NCI-H345 (cell line): ENCODE results near the gene FAM120B.
A peak's percentile ranks its signal among the peaks of the same experiment; 100 is the strongest.

Experiments
- DNase-seq: peaks from one replicate; lab custom pipeline; 2025; lab: John Stamatoyannopoulos, UW

The FAM120B gene

GRCh38 chr6:170420791-170421776, 114.5 kb downstream of the FAM120B start:
- no peak for DNase-seq

DNA sequence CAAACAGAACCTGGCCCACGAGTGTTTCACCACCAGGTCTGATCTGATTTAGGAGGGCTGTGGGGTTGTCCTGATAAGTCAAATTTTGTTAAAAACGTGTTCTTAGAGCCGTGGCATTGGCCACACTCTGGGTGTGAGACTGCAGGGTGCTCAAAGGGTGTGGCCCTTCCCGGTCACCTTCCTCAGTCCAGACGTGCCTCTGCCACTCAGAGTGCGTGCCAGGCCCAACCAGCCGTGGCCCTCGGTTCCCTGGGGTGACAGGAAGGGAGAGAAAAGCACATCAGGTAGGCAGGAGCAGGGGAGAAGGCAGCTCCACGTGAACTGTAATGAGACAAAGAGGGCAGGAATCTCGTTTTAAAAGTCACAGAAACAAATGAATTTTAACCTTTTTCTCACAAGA, 115.4 kb downstream of the FAM120B start:
- DNase-seq, result no peak

GRCh38 chr6:170423030-170423429, 116.5 kb downstream of the FAM120B start:
- DNase-seq, result no peak

- no peak for DNase-seq
These were observed 117.5 kb downstream of the FAM120B start for GRCh38 chr6:170423814-170424603.

DNA sequence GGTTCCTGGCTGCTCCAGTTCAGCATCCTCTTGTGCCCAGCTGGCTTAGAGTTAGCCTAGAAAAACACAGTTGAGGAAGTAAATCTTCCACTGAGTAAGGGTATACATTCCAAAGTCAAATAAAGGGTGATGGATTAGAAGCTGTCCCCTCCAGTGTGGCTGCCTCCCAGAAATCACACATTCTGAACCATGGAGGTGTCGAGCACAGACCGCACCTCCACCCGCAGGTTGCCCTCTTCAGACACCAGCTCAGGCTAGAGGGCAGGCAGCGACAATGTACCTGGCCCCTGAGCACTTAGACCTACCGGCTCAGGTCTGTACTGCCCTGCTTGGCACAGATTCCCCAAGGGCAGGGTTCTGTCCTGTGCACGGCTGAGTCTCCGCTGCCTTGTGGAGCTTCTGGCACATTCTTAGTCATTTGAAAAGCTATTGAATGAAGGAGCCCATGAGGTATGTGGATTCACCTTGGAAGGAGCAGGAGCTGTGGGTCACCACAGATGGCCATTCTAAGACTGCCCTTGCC, 118.1 kb downstream of the FAM120B start:
- DNase-seq, result no peak

- DNase-seq, result no peak
These were observed 122.9 kb downstream of the FAM120B start for GRCh38 chr6:170429450-170429849.

DNA sequence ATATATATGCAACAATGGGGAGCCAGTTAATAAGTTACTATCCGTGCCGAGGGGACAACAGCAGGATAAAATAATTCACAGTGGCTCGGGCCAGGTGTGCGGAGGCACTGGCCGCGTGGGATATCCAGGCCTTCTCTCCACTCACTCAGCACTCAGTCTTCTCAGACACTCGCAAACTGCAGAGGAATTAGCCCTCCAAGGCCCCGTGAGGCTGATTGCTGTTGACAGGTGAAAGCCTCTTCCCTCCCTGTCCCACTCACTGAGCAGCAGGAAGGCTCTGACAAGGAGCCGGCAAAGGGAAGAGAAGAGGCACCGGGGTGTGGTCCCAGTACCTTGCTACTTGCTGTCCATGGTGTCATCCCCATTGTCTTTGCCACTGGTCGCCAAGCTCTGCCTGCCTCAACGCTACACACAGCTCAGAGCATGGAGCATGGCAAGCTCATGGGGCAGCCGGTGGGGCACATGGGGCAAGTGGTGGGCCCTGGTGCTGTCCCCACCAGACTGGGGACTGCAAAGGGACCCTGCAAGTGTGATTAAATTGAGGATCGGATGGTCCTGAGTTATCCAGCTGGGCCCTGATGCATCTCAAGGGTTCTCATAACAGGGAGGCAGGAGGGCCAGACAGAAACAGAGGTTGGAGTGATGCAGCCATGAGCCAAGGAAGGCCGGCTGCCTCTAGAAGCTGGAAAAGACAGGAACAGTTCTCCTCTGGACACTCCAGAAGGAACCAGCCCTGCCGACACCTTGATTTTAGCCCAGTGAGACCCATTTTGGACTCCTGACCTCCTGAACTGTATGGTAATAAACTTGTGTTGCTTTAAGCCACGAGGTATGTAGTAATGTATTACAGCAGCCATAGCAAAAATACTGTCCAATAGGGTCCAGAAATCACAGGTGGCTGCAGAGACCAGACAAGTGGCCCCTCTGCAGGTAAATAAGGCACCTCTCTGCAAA, 126.9 kb downstream of the FAM120B start:
- no peak for DNase-seq

DNA sequence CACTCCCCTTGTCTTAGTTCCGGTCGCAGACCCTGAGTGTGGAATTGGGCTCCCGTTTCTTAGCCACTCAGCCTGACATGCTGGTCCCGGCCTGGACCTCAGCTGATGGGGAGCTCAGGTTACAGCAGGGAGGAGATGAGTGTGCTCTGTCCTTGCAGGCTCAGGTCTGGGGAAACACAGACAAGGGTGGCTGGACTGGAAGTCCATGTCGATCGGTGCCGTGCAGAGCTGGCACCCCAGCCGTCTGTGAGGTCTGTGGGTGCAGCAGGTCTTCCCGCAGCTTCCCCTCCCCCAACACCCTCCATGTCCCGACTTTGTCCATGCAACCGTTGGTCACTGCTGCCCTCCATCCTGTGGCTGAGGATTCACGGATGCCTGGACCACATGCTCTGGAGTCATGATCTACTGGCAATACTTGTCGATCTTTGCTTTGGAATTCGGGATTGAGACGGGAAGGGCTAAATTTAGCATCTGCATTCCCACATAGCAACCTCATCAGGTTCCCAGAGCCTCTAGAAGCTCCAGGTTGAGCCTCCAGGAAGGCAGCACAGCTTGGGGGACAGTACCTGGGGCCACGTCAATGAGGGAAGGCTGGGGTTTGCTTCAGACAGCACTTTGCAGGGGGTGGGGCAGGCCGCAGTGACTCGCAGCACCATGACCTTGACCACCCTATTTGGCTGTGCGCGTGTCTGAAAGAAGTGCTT, 127.7 kb downstream of the FAM120B start:
- DNase-seq, result no peak

DNA sequence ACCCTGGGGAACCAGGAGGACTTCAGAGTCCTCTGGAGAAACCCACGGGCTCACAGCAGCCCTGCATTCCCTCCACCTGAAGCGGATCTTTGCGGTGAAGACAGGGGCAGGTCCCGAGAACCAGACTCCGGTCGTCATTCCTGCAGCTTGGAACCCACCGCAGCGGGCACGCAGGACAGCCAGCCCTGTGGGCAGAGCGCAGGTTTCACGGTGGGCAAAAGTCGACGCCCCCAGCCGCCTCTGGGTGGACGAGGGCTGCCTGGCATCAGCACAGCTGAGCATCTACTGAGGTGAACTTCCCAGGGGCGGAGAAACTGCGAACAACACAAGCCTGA, 128.2 kb downstream of the FAM120B start:
- DNase-seq, result no peak

DNA sequence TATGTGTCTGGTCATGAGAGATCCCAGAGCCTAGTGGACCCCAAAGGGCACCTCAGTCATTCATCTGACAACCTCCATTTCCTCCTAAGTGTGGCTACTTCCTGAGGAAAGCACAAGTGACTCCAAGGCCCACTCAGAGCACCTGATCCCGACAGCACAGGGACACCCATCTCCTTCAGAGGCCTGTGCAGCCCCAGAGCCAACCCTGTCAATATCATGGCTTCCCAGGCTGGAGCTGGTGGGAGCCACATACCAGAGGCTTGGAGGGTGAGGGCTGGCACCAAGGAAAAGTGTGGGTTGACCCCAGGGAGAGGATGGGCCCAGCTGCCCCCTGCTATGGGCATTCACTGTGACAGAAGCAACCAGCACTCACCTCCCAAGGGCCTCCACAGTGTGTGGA, 129.2 kb downstream of the FAM120B start:
- no peak for DNase-seq

DNA sequence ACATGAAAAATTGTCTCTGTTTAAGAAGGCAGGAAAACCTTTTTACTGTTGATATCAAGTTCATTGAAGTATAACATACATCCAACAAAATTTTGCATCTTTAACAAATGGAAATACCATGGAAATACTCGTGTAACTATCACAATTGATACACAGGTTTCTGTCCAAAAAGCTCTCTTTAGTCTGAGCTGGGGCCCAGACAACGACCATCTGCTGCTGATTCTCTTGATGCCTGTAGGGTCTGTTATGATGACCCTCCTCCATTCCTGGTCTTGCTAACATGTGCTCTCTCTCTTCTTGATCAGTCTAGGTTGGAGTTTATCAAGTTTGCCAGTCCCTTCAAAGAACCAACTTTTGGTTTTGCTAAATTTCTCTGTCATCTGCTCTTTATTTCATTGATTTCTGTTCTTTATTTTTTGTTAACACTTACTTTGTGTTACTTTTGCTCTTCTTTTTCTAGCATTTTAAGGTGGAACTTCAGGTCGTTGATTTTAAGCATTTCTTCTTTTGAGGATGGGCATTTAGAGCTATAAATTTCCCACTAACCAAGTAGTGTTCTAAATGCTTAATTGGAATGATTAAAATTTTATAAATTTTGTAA, 129.8 kb downstream of the FAM120B start:
- no peak for DNase-seq

DNA sequence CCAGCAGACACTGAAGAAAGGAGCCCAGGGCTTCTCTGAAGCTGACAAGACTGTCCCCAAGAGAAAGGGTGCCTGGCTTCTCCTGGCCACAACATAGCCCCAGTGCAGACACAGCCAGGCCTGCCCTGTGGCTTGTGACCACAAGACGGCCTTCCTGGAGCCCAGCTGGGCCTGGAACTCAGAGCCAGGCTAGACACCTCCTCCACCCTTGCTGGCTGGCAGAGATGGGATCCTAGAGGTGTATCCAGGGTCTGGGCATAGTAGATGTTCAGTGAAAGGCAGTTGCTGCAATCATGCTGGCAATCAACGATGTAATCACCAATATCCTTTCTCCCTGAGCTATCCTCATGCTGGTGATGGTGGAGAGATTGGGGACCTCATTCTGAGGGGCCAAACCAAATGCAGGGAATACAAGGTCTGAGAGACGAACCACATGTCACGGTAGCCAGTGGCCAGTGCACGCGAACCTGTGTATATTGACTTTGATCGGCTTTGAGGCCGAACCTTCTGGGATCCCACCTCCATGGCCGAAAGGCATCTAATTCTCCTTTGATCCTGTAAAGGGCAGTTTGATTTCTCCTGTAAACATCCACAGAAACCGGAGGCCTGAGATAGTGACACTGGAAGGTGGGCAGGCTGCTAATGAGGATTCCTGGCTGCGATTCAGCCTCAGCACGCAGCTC, 131.3 kb downstream of the FAM120B start:
- no peak for DNase-seq

DNA sequence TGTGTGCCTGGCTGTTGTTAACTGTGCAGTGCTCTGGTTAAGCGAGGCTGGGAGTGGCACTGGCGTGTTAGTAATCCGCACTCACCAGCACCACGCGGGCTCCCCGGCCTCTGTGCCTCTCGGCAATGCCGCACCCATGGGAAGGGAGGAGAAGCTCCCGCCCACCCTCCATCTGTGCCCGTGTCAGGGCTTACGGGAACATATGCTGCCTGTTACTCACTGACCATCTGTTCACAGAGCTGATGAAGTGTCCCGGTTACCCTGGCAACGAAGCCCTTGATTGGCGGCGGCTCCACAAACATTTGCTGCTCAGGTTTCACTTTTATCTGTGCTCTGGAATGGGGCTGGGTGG, 131.8 kb downstream of the FAM120B start:
- DNase-seq, result peak; percentile 94

DNA sequence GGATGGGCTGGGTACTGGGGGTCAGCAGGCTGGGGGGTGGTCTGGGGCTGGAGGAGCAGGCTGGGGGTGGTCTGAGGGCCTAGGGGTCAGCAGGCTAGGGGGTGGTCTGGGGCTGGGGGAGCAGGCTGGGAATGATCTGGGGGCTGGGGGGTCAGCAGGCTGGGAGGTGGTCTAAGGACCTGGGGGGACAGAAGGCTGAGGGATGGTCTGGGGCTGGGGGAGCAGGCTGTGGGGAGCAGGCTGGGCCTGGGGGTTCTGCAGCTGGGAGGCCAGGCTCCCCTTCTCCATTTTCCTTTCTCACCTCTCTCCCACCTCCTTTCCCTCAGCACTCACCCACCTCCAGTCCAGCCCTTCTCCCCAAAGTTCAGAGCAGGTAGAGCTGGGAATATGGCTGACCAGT, 132.3 kb downstream of the FAM120B start:
- DNase-seq, result no peak

DNA sequence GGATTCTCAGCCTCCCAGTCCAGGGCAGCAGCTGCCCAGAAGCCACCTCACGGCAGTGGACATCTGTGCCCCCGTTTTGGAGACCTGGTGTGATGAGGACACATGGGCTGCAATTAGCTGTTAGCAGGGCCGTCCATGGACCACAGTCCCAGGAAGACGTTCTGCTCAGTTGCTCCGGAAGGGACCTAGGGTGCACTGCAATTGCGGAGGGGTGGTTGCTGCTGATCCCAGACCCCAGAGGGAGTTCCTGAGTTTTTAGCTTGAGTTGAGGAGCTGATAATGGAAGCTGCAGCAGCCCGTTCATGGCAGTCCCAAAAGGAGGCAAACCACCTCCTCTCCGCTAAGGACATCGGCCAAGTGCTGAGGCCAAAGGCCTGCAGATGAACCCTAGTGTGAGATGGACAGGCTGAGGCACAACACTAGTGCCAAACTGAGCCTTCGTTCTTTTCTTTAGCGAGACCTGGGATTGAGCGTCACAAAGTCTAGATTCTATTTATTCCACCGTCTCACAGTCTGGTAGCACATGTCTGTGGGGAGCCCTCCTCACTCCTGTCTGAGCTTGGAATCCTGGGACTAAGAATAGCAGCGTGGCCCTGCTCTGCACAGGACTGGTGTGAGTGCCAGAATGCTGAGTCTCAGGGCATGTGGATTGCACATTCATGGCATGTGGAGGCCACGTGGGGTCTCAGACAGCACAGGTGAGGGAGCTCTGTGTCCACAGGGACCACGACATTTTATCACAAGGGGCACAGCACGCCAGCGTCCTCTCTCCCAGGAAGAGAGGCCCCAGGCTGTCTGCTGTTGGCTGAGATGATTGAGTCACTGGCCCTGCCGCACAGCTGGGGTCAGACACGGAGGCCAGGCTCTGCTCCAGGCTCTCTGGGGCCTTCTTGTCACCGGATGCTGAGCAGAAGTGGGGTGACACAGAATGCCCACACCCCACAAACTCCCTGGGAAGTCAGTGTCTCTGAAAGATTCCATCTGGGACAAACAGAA, 133.1 kb downstream of the FAM120B start:
- DNase-seq, result no peak

DNA sequence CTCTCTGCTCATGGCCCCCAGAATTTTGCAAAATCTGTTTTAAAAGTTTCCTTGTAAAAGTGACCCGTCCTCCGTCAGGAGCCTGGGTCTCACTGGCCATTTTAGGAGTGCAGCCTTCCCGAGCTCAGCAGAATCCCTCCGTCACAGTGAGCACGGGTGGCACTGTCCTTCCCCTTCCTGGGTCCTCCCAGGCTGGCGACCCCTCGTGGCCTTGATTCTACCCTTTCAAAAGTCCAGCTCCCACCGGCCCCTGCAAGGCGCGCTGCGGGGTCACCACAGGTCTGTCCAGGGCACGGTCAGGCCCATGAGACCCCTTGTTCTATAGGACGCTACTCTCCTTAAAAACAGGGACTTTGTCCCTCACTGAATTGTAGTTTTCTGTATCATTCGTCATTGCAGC, 133.9 kb downstream of the FAM120B start:
- no peak for DNase-seq

- no peak for DNase-seq
These were observed 134.8 kb downstream of the FAM120B start for GRCh38 chr6:170441316-170441715.

GRCh38 chr6:170442596-170442995, 136.0 kb downstream of the FAM120B start:
- no peak for DNase-seq

GRCh38 chr6:170443151-170443662, 136.6 kb downstream of the FAM120B start:
- DNase-seq, result no peak
